ENCODE measurements around the gene ATP5MK.
"Not testable (repeated sequence)": the region's sequence is repeated elsewhere in the genome, so short reads cannot be mapped to it uniquely, and the experiment has no call there.

Gene ATP5MK

GRCh38 chr10:103395754-103396066 is 565 bp downstream of the ATP5MK start:
- no peak for DNase-seq

DNA sequence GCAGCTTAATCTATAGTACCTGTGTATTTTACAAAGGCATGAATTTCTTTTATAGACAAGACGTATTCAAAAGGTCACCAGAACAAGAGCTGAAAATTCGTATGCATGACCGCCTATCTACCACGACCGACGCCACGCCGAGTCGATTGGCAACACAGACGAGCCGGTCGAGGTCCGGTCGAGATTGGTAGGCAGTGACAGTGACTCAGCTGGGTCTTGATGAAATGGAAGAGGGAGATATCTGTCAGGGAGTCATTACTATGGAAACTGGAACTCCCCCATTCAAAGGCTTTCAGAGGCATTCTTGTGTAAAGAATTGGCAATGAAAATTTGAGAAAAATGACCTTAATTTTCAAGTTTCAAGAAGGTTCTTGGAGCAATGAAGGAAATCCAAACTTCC is 2.1 kb downstream of the ATP5MK start:
- DNase-seq = no peak

- DNase-seq = no peak
Measured at GRCh38 chr10:103382769-103383168, 13.5 kb downstream of the ATP5MK start.

DNA sequence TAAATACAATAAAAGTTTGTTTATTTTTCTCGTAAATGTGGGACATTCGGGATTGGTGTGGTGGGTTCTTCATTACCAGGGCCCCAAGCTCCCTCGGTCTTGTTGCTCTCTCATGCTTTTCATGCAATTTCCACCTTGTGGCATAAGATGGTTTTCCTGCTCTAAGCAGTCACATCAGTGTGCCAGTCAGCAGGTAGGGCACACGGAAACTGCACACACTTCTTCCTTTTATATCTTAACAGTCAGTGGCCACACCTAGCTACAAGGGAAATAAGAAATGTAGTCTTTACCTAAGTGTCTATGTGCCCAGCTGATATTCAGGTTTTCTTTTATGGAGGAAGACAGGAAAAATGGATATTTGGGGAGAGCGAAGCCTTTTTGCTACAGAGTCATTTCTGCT is 22.0 kb downstream of the ATP5MK start:
- no peak for DNase-seq

GRCh38 chr10:103373544-103373943 is 22.7 kb downstream of the ATP5MK start:
- no peak for DNase-seq

GRCh38 chr10:103367782-103368518 is 28.3 kb downstream of the ATP5MK start, which contains the start of gene TAF5:
Gene TAF5, plus strand, starts transcription at chr10:103367976. Its CDS starts 14 bp downstream, at chr10:103367990.
- DNase-seq = peak; percentile 89

- DNase-seq = no peak
Measured at GRCh38 chr10:103367379-103367781, 28.9 kb downstream of the ATP5MK start.

- DNase-seq = not testable (repeated sequence)
Measured at GRCh38 chr10:103360791-103361190, 35.5 kb downstream of the ATP5MK start.

DNA sequence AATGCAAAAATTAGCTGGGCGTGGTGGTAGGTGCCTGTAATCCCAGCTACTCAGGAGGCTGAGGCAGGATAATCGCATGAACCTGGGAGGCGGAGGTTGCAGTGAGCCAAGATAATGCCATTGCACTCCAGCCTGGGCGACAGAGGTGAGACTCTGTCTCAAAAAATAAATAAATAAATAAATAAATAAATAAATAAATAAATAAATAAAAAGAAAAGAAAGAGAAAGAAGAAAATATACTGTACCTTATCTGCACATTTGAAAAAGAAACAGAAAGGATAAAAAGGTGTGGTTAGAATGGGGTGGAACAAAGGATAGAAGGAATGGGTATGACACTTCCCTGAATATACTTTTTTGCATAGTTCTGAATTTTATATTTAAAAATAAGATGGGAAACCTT is 36.8 kb downstream of the ATP5MK start:
- DNase-seq = not testable (repeated sequence)

DNA sequence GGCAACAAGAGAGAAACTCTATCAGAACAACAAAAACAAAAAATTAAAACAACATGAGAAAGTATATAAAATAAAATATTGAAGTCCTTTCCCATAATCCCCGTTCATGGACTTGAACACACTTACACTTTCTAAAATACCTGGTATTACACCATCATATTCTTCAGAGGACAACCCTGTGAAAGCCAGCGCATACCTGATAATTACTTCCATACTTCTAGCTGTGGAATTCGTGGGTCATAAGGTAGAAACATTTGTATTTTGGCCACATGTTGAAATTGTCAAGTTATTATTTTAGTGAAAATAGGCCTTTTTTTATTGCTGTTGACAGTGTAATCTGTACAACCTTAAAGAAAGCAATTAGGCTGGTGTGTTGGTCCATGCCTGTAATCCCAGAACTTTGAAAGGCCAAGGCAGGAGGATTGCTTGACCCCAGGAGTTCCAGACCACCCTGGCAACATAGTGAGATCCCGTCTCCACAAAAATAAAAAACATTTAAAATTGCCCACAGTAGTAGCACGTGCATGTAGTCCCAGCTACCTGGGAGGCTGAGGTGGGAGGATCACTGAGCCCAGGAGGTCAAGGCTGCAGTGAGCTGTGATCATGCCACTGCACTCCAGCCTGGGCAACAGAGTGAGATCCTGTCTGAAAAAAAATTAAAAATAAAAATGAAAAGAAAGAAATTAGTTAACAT is 40.2 kb downstream of the ATP5MK start:
- no peak for DNase-seq

GRCh38 chr10:103354567-103354966 is 41.7 kb downstream of the ATP5MK start:
- DNase-seq = not testable (repeated sequence)

GRCh38 chr10:103353281-103353680 is 43.0 kb downstream of the ATP5MK start:
- DNase-seq = no peak

- DNase-seq = peak; percentile 73
Measured at GRCh38 chr10:103350517-103351260, 45.6 kb downstream of the ATP5MK start, which contains the start of gene PCGF6. Gene PCGF6, minus strand, starts transcription at chr10:103351140. Its CDS starts 74 bp downstream, at chr10:103351066.

GRCh38 chr10:103350175-103350516 is 46.1 kb downstream of the ATP5MK start:
- no peak for DNase-seq
